T-helper 22 cell (primary cell): ENCODE measurements around the gene PUM2.

Source experiments
- DNase-seq: peaks from one replicate; pipeline ENCODE4 v3.0.0-alpha.2; 2020; ENCODE audit warnings: low read depth

PUM2 gene

DNA sequence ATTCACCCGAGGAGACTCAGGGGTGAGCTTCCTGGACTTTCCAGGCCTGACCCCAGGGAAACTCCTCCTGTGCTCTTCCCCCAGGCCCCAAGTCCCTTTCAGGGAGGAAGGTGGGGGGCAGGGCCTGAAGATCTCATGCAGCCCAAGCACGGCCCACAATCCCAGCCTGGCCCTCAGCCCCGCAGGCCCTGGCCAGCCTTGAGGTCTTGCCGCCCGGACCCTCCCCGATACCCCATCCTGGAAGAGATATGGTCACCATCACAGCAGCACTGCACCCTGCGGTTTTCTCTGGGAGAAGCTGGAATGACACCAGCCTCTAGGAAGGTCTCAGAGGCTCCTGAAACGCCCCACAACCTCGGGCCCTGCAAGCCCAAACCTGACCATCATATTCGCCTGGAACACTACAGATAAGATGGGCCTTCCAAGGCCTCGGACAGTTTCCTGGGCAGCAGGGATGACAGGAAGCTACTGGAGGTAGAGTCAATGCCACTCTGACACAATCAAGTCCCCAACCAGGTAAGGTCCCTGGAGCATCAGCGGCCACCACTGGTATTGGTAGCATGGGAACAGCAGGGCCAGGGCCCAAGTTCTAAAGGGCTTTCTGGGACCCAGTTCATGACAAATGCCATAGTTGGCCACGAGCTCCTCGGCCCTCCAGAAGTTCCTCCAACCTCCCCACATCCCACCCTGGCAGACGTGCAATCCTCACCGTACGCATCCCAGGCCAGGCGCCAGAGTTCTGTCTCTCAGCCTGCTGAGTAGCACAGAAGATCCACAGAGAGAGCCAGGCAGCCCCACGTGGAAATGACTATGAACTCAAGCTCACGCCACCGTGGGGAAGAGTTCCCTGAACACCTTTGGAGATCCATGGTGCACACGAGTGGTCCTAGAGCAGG is 134.3 kb downstream of the PUM2 start:
- DNase-seq, result no peak

DNA sequence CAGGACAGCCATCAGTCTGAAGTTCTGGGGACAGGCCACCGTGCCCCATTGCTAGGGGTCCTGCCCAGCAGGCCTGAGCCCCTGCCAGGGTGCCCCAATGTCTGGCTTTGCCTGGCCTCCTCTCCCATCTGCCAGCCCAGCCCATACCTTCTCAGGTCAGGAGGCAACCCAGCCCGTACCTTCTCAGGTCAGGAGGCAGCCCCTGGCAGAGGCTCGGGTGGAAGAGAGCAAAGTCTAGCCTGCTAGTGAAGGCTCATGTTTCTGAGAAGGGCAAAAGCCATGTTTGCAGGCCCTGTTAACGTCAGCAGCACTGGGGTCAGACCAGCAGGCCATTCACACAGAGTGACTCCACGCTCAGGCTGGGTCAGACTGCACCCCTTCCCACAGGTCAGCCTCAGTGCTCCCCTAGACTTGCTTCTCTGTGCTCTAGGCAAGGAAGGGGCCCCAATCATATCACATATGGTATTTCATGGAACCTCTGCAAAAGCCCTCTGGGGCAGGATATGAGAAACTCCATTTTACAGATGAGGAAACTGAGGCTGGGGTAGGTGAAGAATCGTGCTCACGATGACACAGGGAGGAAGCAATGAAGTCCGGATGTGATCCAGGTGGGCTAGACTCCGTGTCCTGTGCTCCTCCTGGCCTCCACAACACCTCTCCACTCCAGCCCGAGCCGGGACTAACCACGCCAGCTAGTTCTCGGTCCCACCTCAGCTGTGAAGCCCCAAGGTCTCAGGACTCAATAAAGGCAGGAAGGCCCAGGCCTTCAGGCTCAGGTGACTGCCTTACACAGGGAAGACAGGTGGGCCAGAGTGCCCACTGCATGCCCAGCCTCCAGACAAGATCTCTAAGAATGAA is 135.2 kb downstream of the PUM2 start:
- DNase-seq, result no peak

DNA sequence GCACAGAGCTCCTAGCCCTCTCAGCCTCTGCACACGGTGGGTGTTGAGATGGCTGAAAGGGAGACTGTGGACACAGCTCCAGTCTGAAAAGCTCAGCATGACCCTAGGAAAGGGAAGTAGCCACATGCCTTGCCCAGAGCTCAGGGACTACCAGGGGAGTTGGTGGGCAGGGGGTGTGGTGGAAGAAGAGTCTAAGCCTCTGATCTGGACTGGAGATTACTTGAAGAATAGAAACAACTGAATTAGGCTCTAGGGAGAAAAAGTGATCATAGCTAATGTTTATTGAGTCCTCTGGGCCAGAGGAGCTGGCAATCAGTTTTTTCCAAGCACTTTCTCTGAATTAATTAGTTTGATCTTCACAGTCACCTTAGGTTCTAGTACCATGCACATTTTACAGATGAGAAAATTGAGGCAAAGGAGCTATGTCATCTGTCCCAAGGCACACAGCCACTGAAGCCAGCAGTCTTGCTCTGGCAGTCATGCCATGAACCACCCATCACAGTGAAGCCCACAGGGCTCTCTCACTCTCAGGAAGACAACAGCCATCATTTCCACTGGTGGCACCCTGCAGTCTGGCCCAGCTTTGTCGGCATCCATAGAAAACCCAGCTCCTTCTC is 136.0 kb downstream of the PUM2 start:
- no peak for DNase-seq

DNA sequence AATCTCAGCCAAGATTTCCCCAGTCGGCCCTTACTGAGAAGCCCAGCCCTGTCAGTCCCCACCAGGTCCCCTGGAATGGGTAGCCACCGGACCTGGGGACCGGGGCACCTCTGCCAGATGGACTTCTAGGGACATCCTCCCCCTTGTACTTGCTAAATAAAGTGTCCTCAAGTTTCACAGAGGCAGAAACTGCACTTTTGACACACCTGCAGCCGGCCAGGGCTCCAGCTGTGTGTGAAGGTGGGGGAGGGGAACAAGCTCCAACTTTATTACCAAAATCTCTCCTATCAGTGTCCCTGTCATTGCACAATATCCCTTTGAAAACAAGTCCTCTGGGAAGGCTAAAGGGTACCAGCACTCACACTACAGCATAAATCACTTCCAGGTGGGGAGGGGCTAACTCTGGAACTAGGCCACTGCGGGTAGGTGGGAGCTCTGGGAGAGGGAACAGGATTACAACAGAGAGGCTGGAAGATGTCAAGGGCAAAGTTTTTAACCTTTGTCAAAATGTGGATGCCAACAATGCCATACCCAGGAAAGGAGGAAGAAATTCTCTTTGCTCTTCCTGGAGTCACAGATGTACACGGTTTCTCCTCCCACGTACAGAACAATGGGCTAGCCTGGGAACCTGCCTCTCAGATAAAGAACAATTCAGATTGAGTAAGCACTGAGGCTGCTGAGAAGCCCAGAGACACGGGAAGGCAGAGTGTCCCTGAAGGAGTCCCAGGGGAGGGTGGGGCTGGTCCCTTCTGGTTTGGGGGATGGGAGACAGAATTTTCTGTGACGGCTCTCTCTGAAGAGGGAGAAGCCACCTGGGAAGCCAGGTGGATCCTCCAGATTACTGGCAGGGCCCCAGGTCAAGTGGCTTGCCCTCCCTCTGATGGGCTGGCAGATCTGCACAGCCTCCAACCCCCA is 136.7 kb downstream of the PUM2 start:
- no peak for DNase-seq

DNA sequence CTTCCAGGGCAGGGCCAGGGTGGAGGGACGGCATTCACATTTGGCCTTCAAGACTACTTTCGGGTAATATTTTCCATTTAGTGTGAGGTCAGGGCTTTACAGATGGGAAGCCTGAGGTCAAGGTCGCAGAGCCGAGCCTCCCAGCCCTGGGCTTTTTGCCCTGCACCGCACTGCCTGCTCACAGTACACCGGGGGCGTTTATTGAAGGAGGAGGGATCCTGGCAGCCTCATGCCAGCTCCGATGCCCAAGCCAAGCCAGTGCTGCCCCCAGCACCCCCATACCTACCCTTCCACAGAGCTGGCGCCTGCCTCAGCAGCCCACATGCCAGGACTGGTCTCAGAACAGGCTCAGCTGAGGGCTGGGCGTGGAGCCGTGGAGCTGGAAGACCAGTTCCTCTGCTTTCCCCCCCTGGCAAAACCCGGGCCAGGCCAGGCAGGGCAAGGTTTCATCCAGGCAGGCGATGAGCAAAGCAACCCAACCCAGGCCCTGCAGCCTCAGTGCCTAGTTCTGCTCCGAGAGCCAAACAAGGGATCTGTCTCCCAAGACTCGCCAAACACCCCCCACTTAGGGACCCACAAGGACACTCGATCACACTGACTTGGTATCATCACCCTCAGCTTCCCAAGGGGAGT is 137.7 kb downstream of the PUM2 start:
- no peak for DNase-seq

DNA sequence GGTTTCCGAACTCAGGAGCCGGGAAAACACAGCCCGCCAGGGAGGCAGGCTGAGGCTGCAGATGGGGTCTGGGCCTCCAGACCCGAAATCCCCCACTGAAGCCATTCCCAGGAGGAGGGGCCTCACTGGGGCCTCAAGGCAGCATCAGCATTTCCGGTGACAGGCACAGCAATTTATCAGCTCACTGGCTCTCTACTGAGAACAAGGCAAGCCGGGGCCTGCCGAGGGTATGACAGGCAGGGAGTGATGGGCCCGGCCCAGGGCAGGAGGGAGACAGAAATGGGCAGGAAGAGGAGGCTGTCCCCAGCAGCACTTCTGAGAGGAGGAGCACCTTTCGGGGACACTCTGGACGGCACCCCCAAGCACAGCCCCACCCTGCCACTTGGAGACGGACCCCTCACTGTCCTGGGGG is 138.2 kb downstream of the PUM2 start:
- DNase-seq, result no peak

DNA sequence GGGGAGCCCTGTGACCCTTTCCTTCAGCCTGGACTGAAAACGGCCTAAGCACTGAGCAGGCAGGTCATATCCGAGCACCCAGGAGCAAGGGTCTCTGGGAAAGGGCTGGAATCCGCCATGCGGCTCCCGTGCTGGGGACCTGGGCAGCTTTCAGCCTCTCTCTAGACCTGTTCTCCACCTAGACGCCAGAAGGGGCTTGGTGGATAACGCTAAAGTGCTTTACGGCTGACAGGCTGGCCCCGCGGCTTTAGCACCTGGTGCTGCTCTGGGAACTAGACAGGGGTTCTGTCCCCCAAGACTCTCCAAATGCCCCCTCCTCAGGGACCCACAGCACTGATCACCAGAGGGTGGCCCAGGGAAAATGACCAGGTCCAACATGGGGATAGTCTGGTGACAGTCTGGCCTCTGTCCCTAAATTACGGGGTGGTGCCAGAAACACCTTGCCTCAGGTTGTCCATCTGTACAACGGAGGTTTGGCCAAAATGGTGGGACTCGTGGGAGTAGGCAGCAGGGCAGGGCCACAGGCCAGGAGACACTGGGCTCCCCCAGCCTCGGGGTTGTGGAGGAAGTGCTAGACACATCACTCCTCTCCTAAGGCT is 138.7 kb downstream of the PUM2 start:
- no peak for DNase-seq

DNA sequence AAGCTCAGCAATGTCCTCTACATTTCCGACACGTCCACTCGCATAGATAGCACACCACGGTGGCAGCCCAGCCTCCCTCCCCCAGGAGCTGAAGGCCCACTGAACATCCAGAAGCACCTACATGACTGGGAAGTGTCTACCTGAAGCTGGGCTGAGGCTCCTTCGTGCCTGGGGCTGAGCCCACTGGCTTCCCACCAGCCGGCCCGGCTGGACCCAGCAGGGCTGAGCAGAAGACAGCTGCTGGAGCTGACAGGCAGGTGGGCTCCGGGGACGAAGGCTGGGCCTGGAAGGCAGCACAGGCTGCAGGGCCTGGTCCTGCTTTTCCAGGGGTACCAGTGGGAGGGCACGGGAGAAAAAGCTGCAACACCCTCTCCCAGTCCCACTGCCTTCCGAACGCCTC is 139.2 kb downstream of the PUM2 start:
- no peak for DNase-seq

DNA sequence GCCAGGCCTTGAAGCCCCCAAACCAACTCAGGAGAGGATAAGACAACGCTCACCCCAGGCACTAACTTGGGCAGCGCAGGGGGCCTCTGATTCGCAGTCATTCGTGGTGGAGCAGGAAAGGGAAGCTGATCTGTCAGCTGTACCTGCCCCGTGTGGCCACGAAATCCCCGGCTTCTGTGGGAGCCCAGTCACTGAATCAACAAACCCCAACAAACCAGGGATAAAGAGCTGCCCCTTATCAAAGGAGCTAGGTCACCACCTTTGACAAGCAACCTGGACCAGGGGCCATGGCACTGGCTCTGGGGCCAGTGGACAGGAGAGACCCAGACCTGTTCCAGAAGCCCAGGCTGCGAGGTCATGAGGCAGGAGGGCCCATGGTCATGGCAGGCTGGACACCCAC is 140.2 kb downstream of the PUM2 start:
- no peak for DNase-seq

DNA sequence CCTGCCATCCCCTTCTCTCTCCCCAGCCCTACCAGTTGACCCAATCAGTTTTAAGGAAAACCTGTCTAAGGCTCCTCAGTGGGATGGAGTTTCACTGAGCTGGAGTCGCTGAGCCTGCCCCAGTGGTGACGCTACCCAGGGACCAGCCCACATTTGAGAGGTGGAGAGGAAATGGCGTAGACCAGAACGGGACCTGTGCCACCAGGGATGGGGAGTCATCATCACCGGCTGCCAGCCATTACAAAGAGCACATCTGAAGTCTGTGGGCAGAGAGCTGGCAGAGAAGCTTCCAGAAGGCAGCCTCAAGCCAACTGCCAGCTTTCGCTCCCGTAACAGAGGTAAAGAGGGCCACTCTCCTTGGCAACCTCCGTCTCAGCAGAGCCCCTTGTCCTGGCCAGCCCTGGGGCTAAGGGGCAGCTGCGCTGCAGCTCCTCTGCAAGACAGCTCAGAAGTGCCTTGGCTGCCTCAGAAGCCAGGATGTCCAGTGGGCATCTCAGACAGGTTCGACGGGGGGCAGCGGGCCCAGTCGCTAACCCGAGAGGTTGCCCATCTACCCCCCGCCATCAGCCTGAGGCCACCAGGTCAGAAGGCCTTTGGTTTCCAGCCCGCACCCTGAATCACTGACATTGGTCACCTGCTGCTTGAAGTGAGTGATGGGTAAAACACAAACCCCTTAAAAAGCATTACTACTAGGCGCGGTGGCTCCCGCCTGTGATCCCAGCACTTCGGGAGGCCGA is 141.1 kb downstream of the PUM2 start:
- no peak for DNase-seq

DNA sequence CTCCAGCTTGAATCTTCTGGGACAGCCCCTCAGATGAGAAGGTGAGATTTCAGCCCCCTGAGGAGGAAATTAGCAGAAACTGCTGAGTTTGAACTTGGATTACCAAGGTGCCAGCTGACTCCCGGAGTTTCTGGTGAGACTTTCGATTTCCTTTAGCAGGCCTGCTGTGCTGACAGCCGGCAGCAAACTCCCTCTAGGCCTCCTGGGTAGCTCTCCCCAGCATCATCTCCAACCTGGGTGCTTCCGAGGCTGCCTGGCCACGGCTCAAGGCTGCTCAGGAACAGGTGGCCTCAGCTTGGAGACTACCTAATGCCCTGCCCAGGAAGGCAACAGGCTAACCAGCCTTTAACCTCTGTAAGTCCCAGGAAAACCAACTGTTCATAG is 142.2 kb downstream of the PUM2 start:
- DNase-seq, result no peak

DNA sequence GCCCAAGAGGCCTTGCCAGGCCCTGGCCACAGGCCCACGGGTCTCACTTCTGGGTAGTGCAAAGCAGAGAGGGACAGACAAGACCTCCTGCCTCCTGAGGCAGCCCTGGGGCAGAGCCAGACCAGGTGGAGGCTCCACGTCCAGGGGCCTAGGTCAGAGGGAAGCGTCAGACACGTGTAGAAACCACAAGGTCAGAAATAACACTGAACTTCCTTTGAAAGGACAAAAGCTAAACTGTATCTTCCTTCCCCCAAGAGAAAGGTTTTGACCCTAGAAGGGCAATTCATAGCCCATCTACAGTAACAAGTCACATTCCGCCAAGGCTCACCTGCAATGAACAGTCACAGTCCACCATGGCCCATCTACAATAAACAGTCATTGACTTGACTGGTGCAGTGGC is 143.6 kb downstream of the PUM2 start:
- no peak for DNase-seq

DNA sequence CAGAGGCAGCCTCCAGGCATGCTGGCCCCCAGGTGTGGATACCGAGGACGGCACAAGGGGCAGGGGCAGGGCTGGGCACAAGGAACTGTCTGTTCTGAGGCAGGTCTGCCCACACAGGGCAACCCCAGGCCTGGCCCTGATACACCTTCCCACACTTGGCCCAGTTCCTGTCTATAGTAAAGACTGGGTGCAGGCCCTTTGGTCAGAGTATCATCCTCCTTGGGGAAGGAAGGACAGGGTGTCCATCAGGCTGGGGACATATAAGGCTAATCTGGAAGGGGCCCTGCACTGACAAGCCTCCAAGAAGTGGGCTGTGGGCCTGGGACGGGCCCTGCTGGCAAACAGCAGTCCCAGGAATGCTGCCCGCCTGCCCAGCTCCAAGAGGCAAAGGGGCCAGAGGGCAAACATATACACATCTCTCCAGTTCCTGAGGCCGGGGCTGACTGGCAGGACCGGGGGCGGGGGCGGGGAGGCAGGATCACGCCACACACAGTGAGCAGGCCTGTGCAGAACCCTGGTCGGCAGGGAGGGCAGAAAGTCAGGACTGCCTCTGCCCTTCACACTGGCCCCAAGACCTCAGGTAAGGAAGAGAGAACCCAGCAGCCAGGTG is 144.6 kb downstream of the PUM2 start:
- no peak for DNase-seq

DNA sequence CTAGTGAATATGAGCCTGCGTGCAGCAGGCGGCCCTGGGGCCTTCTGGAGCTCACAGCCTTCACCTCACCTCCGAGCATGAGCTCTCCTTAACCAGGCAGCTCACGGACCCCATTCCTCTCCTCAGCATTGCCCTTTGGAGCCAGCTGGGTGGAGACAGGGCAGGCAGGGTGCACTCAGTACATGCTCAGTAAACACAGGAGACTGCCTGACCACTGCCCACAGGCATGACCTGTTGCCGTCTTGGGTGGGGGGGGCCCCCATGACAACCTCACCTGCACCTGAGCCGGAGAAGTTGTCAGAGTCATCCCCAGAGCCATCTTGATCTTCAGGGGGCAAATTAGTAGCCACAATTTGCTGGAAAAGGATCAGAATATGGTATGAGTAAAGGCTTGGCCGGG is 145.6 kb downstream of the PUM2 start:
- no peak for DNase-seq

DNA sequence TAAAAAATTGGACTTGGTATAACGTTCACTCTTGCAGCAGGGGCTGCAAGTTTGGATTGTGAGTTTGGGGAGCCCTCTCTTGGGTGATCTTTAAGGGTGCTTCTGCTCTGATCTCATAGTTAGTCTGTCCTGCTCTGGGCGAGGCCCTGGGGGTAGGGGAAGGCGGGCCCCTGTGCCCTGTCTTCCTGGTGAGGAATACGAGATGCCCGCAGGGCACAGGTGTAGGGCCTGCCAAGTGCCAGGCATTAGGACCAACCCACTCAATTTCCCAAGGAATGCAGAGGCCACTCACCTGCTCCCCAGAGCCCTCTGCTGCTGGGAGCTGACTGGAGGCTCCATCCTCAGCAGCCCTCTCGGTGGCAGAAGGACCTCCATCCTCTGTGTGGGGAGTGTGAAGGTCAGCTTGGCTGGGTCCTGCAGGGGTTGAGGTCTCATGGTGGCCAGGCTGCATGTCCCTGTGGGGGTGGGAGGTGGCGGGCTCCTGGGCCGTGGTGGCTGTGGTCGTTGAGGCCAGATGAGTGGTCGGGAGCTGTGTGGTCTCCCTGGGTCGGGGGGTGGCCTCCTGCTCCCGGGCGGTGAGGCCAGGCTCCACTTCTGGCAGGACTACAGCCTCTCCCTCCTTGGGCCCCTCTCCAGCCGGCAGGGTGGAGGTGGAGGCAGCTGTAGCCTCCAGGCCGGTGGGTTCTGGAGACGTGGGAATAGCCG is 147.0 kb downstream of the PUM2 start:
- DNase-seq, result no peak

DNA sequence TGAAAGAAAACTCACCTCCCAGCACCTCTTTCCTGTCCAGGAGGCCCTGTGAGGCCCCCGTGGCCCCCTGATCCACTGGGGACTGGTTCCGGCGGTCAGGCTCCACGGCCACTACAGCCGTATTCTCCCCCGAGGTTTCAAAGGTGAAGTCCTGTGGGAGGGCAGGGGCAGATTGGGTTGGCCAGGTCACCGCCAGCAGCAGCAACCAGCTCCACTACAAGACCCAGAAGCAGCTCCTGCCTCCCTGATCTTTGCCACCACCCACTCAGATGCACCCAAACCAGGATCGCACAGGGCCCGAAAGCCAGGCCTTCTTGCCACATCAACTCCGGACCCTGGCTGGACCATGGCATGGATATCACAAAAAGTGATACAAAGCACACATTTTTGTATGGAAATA is 147.6 kb downstream of the PUM2 start:
- DNase-seq, result no peak

DNA sequence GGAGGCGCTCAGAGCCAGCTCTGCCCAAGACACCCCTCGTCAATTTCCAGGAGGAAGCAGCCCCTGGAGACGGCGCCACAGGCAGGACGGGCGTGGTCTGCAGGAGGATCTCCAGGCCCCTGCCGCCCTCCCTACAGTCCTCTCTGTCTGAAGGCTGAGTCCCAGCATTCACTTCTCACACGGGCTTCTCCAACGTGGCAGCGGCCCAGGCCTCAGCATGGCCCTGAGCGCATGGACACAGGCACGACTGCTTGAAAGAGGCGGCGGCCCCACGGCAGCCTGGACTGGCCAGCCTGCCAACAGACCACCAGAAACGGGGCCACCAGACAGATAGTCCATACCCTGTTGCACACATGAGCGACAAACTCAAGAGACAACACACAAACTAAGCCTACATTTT is 149.0 kb downstream of the PUM2 start:
- DNase-seq, result no peak

DNA sequence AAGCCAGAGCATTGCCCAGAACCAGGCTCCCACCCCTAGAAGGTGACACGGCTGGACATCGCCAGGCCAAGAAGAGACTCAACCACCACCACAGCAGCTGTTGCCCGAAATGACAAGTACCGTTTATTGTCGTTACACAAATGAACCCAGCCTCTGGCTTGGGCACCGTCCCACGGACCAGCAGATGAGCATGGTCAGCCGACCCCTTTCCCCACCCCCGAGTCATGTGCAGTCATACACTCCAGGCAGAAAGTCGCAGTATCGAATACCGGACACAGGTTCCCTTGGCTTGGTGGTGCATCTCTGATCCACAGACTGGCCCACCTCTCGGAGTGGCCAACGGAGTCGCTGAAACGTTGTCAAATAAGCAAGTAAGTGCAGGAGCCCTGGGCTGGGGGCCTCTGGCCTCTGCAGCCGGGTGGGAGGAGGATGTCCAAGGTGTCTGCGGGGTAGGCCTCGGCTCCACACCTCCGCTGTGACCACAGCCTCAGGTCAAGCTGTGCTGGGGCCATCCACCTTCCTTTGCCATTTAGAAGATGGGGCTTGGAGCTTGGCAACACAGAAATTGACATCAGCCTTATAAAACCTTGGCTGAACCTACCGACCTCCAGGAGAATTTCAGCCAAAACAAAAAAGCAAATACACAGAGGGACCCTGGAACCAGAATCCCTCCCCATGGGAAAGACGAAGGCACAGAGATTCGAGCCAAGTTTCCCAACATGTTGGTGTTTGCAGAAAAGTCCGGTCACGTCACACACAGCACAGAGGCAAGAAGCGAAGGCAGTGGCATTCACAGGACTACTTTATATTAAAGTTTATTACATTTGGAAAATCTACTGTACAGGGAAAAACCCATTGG is 149.7 kb downstream of the PUM2 start:
- DNase-seq, result no peak
